PC-9 (cell line): ENCODE measurements around the gene F11R. TPM values are rescaled to one million over a fixed set of nuclear protein-coding genes. Genes with fewer than 3 reads are reported as not detected.
"Not testable (repeated sequence)": the region's sequence is repeated elsewhere in the genome, so short reads cannot be mapped to it uniquely, and the experiment has no call there.

Experiments used
- BruUV-seq: library from RNA; stranded (reverse); fragments of 400-500 nt; replicated peaks from 2 replicates; lab custom pipeline; 2021; lab: Mats Ljungman, UMichigan
- CTCF ChIA-PET: fragments of 300-600 bp; sonication (Branson Sonifier 250); formaldehyde crosslinking; loops from one replicate; lab custom pipeline; 2022; ENCODE audit warnings: antibody characterized with exemption; lab: Charles Lee
- POLR2A ChIA-PET: fragments of 300-600 bp; sonication (Branson Sonifier 250); formaldehyde crosslinking; loops from one replicate; lab custom pipeline; 2022; ENCODE audit warnings: antibody characterized with exemption; ENCODE audit not compliant: unreplicated experiment; lab: Charles Lee
- DNase-seq, 2 experiments: peaks; one replicate each; pipeline versions ENCODE4 v3.0.0 to v3.0.0-alpha.2; 2015 to 2022; ENCODE audit warnings: mixed read lengths in 1 of 2
- H2AFZ ChIP-seq: fragments of 200-600 bp; sonication (generic); 2 replicates; pipeline ENCODE4 v1.8.1; 2017; ENCODE audit warnings: antibody characterized with exemption
- H3F3A ChIP-seq: fragments of 200-600 bp; sonication (generic); 2 replicates; pipeline ENCODE4 v1.8.1; 2017; ENCODE audit warnings: antibody characterized with exemption, mild to moderate bottlenecking, low read depth; ENCODE audit not compliant: insufficient read depth
- H3K27ac ChIP-seq: fragments of 200-600 bp; sonication (generic); 2 replicates; pipeline ENCODE4 v1.6.1; 2016; ENCODE audit warnings: mixed run types
- H3K27me3 ChIP-seq: fragments of 200-600 bp; sonication (generic); 2 replicates; pipeline ENCODE4 v1.6.1; 2016; ENCODE audit warnings: low read depth, mixed run types; ENCODE audit not compliant: insufficient read depth
- H3K36me3 ChIP-seq: fragments of 200-600 bp; sonication (generic); 2 replicates; pipeline ENCODE4 v1.6.1; 2016; ENCODE audit warnings: low read depth, mixed run types
- H3K4me1 ChIP-seq: fragments of 200-600 bp; sonication (generic); replicated peaks from 2 replicates; pipeline ENCODE4 v1.6.1; 2016; ENCODE audit warnings: mixed run types; ENCODE audit not compliant: insufficient read depth
- H3K4me2 ChIP-seq: fragments of 200-600 bp; sonication (generic); 2 replicates; pipeline ENCODE4 v1.6.1; 2017; ENCODE audit warnings: mixed run types
- H3K4me3 ChIP-seq: fragments of 200-600 bp; sonication (generic); 2 replicates; pipeline ENCODE4 v1.6.1; 2016; ENCODE audit warnings: mixed run types
- H3K79me2 ChIP-seq: fragments of 200-600 bp; sonication (generic); 2 replicates; pipeline ENCODE4 v1.6.1; 2017; ENCODE audit warnings: low read depth, mixed run types
- H3K9me2 ChIP-seq: fragments of 200-600 bp; sonication (generic); 2 replicates; pipeline ENCODE4 v1.8.1; 2017; ENCODE audit warnings: mild to moderate bottlenecking; ENCODE audit not compliant: insufficient read depth
- H3K9me3 ChIP-seq: fragments of 200-600 bp; sonication (generic); 2 replicates; pipeline ENCODE4 v1.8.1; 2016; ENCODE audit warnings: low read depth; ENCODE audit not compliant: insufficient read depth
- H4K20me1 ChIP-seq: fragments of 200-600 bp; sonication (generic); 2 replicates; pipeline ENCODE4 v1.8.1; 2017; ENCODE audit not compliant: insufficient read depth
- CTCF ChIP-seq: fragments of 200-600 bp; sonication (generic); conservative IDR thresholded peaks from 2 replicates; pipeline ENCODE4 v1.6.1; 2017; ENCODE audit warnings: mixed run types, antibody characterized with exemption, mild to moderate bottlenecking, moderate library complexity
- EZH2 ChIP-seq: fragments of 200-600 bp; sonication (generic); IDR thresholded peaks from 2 replicates; pipeline ENCODE4 v1.8.0; 2017; ENCODE audit warnings: antibody characterized with exemption, low read depth
- intact Hi-C: fragments of 100-400 bp; cut with micrococcal nuclease; formaldehyde crosslinking; loops from one replicate; pipeline ENCODE4 v1.10.0; 2022; ENCODE audit not compliant: unreplicated experiment
- total RNA-seq: library from RNA; stranded (reverse); gene quantifications from 2 replicates; pipeline ENCODE4 v1.2.3, GENCODE V29; 2021

Gene F11R
- total RNA-seq, 1 experiment from 2014 or later, result 117 TPM

GRCh38 chr1:161033751-161034150 is 12.8 kb upstream of the F11R start:
- no peak overlapping the region for H3K4me3 ChIP-seq
- peak overlapping the region; percentile 68; the same call in 1 of the 2 replicates for H3K27ac ChIP-seq
- peaks cover 35% of the 10 kb centered on the region for H3K4me1 ChIP-seq
- no peak for TF ChIP-seq CTCF
- TF ChIP-seq EZH2, result no peak
- ChIA-PET POLR2A (no interaction called here), CTCF (no interaction called here)
- no peaks in the 10 kb centered on the region for H3K27me3 ChIP-seq
- no peaks in the 10 kb centered on the region for H3K9me3 ChIP-seq
- H3K4me2 ChIP-seq, result peak overlapping the region; percentile 40; the same call in 1 of the 2 replicates
- peaks cover 44% of the 10 kb centered on the region for H3K79me2 ChIP-seq
- BruUV-seq, result no TSS peak
- no peaks in the 10 kb centered on the region for H3K36me3 ChIP-seq
- no peaks in the 10 kb centered on the region for H4K20me1 ChIP-seq
- H3K9me2 ChIP-seq, result no peaks in the 10 kb centered on the region
- H2AFZ ChIP-seq, result no peak overlapping the region
- peak in 1 of 2 experiments; percentile 83 for DNase-seq
- intact Hi-C loops, result no loop called here
- H3F3A ChIP-seq, result peaks cover 38% of the 10 kb centered on the region

GRCh38 chr1:161032409-161032808 is 11.5 kb upstream of the F11R start:
- CTCF ChIA-PET, result no interaction called here

DNA sequence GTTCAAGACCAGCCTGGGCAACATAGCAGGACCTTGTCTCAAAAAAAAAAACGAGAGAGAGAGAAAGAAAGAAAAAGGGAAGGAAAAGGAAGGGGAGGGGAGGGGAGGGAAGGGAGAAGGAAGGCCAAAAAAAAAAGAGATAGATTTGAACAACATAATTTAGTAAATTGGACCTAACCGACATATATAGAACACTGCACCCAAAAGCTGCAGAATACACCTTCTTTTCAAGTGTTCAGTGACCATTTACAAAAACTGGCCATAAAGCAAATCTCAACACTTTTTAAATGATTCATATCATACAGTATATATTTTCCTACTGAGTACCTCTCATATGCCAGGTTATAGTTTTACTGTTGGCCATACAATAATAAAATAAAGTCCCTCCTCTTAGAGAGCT is 10.9 kb upstream of the F11R start:
- intact Hi-C loops, result no loop called here
- Histone ChIP-seq H3K4me2 (0 out of 2 replicates have a peak overlapping the region, but pooled peaks have one; percentile 37), H3K4me1 (peaks cover 23% of the 10 kb centered on the region), H3K27ac (peak overlapping the region; percentile 68; the same call in 1 of the 2 replicates), H4K20me1 (no peaks in the 10 kb centered on the region), H2AFZ (no peak overlapping the region), H3K79me2 (peaks cover 27% of the 10 kb centered on the region; the same call in 1 of the 2 replicates), H3K27me3 (no peaks in the 10 kb centered on the region), H3F3A (peaks cover 30% of the 10 kb centered on the region), H3K36me3 (no peaks in the 10 kb centered on the region), H3K9me3 (no peaks in the 10 kb centered on the region), H3K4me3 (no peak overlapping the region), H3K9me2 (no peaks in the 10 kb centered on the region)
- DNase-seq, result no peak
- CTCF ChIA-PET, result no interaction called here
- no peak for TF ChIP-seq CTCF
- no peak for TF ChIP-seq EZH2
- POLR2A ChIA-PET, result no interaction called here
- BruUV-seq, result no TSS peak

More at GRCh38 chr1:161032409-161032808, 11.5 kb upstream of the F11R start:
- H3K79me2 ChIP-seq, result peaks cover 32% of the 10 kb centered on the region
- H3F3A ChIP-seq, result peaks cover 30% of the 10 kb centered on the region
- H3K27me3 ChIP-seq, result no peaks in the 10 kb centered on the region
- H3K4me1 ChIP-seq, result peaks cover 28% of the 10 kb centered on the region
- no TSS peak for BruUV-seq
- intact Hi-C loops, result no loop called here
- TF ChIP-seq EZH2 (no peak), CTCF (no peak)
- no peak overlapping the region for H3K4me3 ChIP-seq
- no peaks in the 10 kb centered on the region for H3K9me3 ChIP-seq
- no peak overlapping the region for H2AFZ ChIP-seq
- no peaks in the 10 kb centered on the region for H3K36me3 ChIP-seq
- no peaks in the 10 kb centered on the region for H3K9me2 ChIP-seq
- POLR2A ChIA-PET, result no interaction called here
- peak overlapping the region; percentile 37 for H3K4me2 ChIP-seq
- H4K20me1 ChIP-seq, result no peaks in the 10 kb centered on the region
- no peak for DNase-seq
- peak overlapping the region; percentile 68 for H3K27ac ChIP-seq

GRCh38 chr1:161029466-161029865 is 8.5 kb upstream of the F11R start:
- H3K27me3 ChIP-seq, H2AFZ ChIP-seq, POLR2A ChIA-PET, H3K4me2 ChIP-seq, H3K27ac ChIP-seq, BruUV-seq, DNase-seq, H3K9me2 ChIP-seq, H3K4me3 ChIP-seq, intact Hi-C loops, CTCF ChIA-PET, H4K20me1 ChIP-seq, H3K9me3 ChIP-seq, H3K36me3 ChIP-seq: not testable (repeated sequence)
- H3F3A ChIP-seq, result peaks cover 26% of the 10 kb centered on the region
- H3K4me1 ChIP-seq, result peaks cover 23% of the 10 kb centered on the region
- peaks cover 19% of the 10 kb centered on the region; the same call in 1 of the 2 replicates for H3K79me2 ChIP-seq

DNA sequence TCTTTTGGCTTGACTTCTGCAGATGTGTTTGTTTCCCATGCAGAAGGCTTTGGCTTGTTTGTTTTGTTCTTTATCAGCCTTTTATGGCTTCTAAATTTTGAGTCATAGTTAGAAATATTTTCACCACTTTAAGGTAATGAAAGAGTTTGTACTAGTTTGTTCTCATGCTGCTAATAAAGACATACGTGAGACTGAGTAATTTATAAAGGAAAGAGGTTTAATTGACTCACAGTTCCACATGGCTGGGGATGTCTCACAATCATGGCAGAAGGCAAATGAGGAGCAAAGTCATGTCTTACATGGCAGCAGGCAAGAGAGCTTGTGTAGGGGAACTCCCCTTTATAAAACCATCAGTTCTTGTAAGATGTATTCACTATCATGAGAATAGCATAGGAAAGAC is 6.0 kb upstream of the F11R start:
- CTCF ChIA-PET, H3K9me2 ChIP-seq, H3K4me3 ChIP-seq, H4K20me1 ChIP-seq, BruUV-seq, POLR2A ChIA-PET, H3K27ac ChIP-seq, H3K4me2 ChIP-seq, DNase-seq, intact Hi-C loops, H3K9me3 ChIP-seq, H3K36me3 ChIP-seq, H3K27me3 ChIP-seq, H2AFZ ChIP-seq: not testable (repeated sequence)
- 0 out of 2 replicates have a peak, but pooled peaks cover 12% of the 10 kb centered on the region for H3K79me2 ChIP-seq
- H3K4me1 ChIP-seq, result peaks cover 10% of the 10 kb centered on the region
- peaks cover 25% of the 10 kb centered on the region for H3F3A ChIP-seq
